Measurements from ENCODE around the gene ADAMTS6. TPM values are rescaled to one million over a fixed set of nuclear protein-coding genes. Genes with fewer than 3 reads are reported as not detected.

ADAMTS6 gene
- total and polyA plus RNA-seq, 2 donors (not counting 1 experiment from before 2014, with no cell fraction given) = 3.6 to 12.3 TPM

DNA sequence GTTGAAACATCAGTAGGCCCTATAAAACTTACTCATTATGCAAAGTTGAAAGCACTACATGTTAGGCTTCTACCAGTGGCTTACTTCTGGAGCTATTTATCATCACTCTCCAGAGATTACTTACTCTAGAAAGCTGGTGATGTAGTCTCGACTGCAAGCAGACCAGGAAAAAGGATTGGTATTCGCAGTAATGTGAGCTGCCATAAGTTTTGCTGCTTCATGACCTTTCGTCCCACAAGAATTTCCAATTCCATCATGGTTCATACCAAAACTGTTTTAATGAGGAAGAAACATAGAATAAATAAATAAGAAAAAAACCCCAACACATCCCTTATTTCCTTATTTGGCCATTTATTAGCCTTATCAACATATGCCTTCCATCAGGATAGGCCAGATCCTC lies 181.9 kb downstream of the ADAMTS6 start:
- CTCF ChIA-PET = no interaction called here
- no peak overlapping the region for H3K9ac ChIP-seq (ENCODE audit: low read length)
- H3K4me3 ChIP-seq (ENCODE audit: control extremely low read depth in 1 of 5, extremely low read depth in 1 of 5, insufficient read depth in 1 of 5, low read depth in 2 of 5, low read length in 4 of 5) = no peak overlapping the region
- no CpG with 5 or more reads among the region's 3 CpGs for WGBS (ENCODE audit: insufficient coverage)
- Mint-ChIP-seq H3K27ac (no peak overlapping the region), H3K4me1 (no peaks in the 10 kb centered on the region), H3K27me3 (no peaks in the 10 kb centered on the region), H3K4me3 (no peak overlapping the region), H3K9me3 (ENCODE audit: insufficient read depth) (no peaks in the 10 kb centered on the region)
- DNase-seq (no peak), ATAC-seq (ENCODE audit: low read depth) (no peak)
- H3K36me3 ChIP-seq (replicated peaks in 1 of 2; ENCODE audit: control extremely low read depth in 1 of 2, control insufficient read depth in 1 of 2, extremely low read depth in 1 of 2, insufficient read depth in 2 of 2, low read length in 1 of 2) = no peaks in the 10 kb centered on the region
- H3K9me3 ChIP-seq (ENCODE audit: control extremely low read depth in 1 of 3, control insufficient read depth in 2 of 3, insufficient read depth in 1 of 3, low read length in 2 of 3) = no peaks in the 10 kb centered on the region
- no peak overlapping the region for H3K27ac ChIP-seq (ENCODE audit: low read length in 2 of 2)
- POLR2A ChIA-PET = no interaction called here
- no peaks in the 10 kb centered on the region for H3K79me2 ChIP-seq (ENCODE audit: control insufficient read depth, insufficient read depth, low read length)
- H3K4me2 ChIP-seq (replicated peaks; ENCODE audit: low read depth, low read length, poor library complexity, severe bottlenecking) = no peak overlapping the region
- H3K27me3 ChIP-seq (replicated peaks in 1 of 4; ENCODE audit: control extremely low read depth in 1 of 4, control insufficient read depth in 3 of 4, insufficient read depth in 4 of 4, low read length in 3 of 4) = no peaks in the 10 kb centered on the region
- H4K20me1 ChIP-seq (ENCODE audit: control insufficient read depth, insufficient read depth, low read length, poor library complexity, severe bottlenecking) = no peaks in the 10 kb centered on the region
- intact Hi-C loops (cut with micrococcal nuclease) = no loop called here
- no peaks in the 10 kb centered on the region for H3K4me1 ChIP-seq (ENCODE audit: control insufficient read depth in 2 of 2, insufficient read depth in 2 of 2, low read length in 2 of 2)
- TF ChIP-seq, protein P1, sequence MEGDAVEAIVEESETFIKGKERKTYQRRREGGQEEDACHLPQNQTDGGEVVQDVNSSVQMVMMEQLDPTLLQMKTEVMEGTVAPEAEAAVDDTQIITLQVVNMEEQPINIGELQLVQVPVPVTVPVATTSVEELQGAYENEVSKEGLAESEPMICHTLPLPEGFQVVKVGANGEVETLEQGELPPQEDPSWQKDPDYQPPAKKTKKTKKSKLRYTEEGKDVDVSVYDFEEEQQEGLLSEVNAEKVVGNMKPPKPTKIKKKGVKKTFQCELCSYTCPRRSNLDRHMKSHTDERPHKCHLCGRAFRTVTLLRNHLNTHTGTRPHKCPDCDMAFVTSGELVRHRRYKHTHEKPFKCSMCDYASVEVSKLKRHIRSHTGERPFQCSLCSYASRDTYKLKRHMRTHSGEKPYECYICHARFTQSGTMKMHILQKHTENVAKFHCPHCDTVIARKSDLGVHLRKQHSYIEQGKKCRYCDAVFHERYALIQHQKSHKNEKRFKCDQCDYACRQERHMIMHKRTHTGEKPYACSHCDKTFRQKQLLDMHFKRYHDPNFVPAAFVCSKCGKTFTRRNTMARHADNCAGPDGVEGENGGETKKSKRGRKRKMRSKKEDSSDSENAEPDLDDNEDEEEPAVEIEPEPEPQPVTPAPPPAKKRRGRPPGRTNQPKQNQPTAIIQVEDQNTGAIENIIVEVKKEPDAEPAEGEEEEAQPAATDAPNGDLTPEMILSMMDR (IDR thresholded peaks at IDR 0.05) = no peak
- TF ChIP-seq EZH2 (IDR thresholded peaks at IDR 0.05; ENCODE audit: borderline replicate concordance, insufficient read depth, low read depth, low read length, poor library complexity, severe bottlenecking) = no peak
- H2AFZ ChIP-seq (ENCODE audit: insufficient read depth, low read depth, low read length, poor library complexity, severe bottlenecking) = no peak overlapping the region

DNA sequence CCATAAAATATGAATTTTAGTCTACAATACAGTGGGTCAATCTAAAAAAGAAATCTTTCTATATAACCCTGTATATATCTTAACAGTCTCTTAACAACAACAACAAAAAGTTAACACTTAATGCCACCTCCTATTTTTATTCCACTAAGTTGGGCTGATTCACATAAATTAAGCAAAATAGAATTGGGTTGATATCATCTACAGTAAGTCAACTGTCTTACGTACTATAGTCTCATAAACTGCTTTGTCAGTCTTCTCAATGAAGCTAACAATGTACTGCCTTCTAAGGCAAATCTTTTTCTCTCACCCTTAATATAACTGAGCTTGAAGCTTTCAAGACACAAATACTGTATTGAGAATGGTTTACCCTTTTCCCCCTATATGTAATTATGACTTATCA lies 185.7 kb downstream of the ADAMTS6 start:
- WGBS (ENCODE audit: insufficient coverage) = no CpG with 5 or more reads among the region's 1 CpG
- POLR2A ChIA-PET = no interaction called here

More for the DNA sequence above, 185.7 kb downstream of the ADAMTS6 start:
- Histone ChIP-seq H3K4me2 (replicated peaks; ENCODE audit: low read depth, low read length, poor library complexity, severe bottlenecking) (no peak overlapping the region), H3K27me3 (replicated peaks in 1 of 4; ENCODE audit: control extremely low read depth in 1 of 4, control insufficient read depth in 3 of 4, insufficient read depth in 4 of 4, low read length in 3 of 4) (no peaks in the 10 kb centered on the region), H3K79me2 (ENCODE audit: control insufficient read depth, insufficient read depth, low read length) (no peaks in the 10 kb centered on the region), H3K4me3 (ENCODE audit: control extremely low read depth in 1 of 5, extremely low read depth in 1 of 5, insufficient read depth in 1 of 5, low read depth in 2 of 5, low read length in 4 of 5) (no peak overlapping the region), H3K36me3 (replicated peaks in 1 of 2; ENCODE audit: control extremely low read depth in 1 of 2, control insufficient read depth in 1 of 2, extremely low read depth in 1 of 2, insufficient read depth in 2 of 2, low read length in 1 of 2) (no peaks in the 10 kb centered on the region), H3K9ac (ENCODE audit: low read length) (no peak overlapping the region), H2AFZ (ENCODE audit: insufficient read depth, low read depth, low read length, poor library complexity, severe bottlenecking) (no peak overlapping the region), H4K20me1 (ENCODE audit: control insufficient read depth, insufficient read depth, low read length, poor library complexity, severe bottlenecking) (no peaks in the 10 kb centered on the region), H3K27ac (ENCODE audit: low read length in 2 of 2) (no peak overlapping the region), H3K9me3 (ENCODE audit: control extremely low read depth in 1 of 3, control insufficient read depth in 2 of 3, insufficient read depth in 1 of 3, low read length in 2 of 3) (no peaks in the 10 kb centered on the region), H3K4me1 (ENCODE audit: control insufficient read depth in 2 of 2, insufficient read depth in 2 of 2, low read length in 2 of 2) (no peaks in the 10 kb centered on the region)
- no peaks in the 10 kb centered on the region for H3K27me3 Mint-ChIP-seq
- no peak overlapping the region for H3K4me3 Mint-ChIP-seq
- intact Hi-C loops (cut with micrococcal nuclease) = no loop called here
- H3K4me1 Mint-ChIP-seq = no peaks in the 10 kb centered on the region
- DNase-seq (no peak), ATAC-seq (ENCODE audit: low read depth) (no peak)
- H3K9me3 Mint-ChIP-seq (ENCODE audit: insufficient read depth) = no peaks in the 10 kb centered on the region
- TF ChIP-seq, protein P1 (IDR thresholded peaks at IDR 0.05) = no peak
- no peak for TF ChIP-seq EZH2 (IDR thresholded peaks at IDR 0.05; ENCODE audit: borderline replicate concordance, insufficient read depth, low read depth, low read length, poor library complexity, severe bottlenecking)
- CTCF ChIA-PET = no interaction called here
- H3K27ac Mint-ChIP-seq = no peak overlapping the region
